ENCODE data around the gene TEAD1. TPM values are rescaled to one million over a fixed set of nuclear protein-coding genes. Genes with fewer than 3 reads are reported as not detected.

TEAD1 gene
- total RNA-seq, 1 donor from 2014 or later = 88.1 TPM

DNA sequence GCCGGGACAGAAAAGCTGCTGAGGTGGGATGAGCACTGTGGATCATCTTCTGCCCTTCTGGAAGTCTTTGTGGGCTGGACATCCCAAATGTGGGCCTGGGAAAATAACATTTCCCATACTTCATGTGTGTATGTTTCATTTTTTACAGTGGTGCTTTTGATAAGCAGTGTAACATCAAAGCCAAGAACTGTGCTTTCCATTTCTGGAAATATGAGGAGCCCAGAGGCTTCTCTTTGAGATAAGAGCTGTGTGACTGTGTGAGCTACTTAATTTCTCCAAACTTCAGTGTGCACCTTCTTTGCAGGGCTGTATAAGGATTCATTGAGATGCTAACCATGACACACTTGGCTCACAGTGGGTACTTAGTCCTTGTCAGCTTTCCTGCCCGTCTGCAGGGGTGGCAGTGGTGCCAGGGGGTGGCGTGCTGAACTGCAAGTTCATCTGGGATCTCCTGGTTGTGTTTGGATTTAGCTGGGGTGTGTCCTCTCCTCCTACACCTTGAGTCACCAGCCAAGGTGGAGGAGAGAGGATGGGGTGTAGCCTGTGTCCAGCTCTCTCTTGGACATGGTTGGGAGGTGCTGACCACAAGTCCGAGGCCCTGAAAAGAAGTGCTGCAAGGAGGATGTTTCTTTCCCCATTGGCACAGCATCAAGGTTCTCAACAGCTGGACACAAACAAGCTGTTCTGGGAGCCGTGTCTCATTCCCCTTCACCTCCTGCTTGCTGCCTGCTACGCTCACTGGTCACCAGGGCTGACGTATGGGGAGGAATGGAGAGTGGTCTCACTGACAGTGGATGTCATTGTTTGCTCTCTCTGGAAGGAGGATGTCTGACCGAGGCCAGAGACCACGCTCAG is 139.4 kb downstream of the TEAD1 start:
- DNase-seq (ENCODE audit: low read depth) = peak; percentile 61
- TF ChIP-seq, protein P1, sequence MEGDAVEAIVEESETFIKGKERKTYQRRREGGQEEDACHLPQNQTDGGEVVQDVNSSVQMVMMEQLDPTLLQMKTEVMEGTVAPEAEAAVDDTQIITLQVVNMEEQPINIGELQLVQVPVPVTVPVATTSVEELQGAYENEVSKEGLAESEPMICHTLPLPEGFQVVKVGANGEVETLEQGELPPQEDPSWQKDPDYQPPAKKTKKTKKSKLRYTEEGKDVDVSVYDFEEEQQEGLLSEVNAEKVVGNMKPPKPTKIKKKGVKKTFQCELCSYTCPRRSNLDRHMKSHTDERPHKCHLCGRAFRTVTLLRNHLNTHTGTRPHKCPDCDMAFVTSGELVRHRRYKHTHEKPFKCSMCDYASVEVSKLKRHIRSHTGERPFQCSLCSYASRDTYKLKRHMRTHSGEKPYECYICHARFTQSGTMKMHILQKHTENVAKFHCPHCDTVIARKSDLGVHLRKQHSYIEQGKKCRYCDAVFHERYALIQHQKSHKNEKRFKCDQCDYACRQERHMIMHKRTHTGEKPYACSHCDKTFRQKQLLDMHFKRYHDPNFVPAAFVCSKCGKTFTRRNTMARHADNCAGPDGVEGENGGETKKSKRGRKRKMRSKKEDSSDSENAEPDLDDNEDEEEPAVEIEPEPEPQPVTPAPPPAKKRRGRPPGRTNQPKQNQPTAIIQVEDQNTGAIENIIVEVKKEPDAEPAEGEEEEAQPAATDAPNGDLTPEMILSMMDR (IDR thresholded peaks at IDR 0.05; ENCODE audit: insufficient read depth, low read length, poor library complexity, severe bottlenecking) = peak; percentile 12
- no peaks in the 10 kb centered on the region for H3K27me3 ChIP-seq (ENCODE audit: control insufficient read depth, insufficient read depth, low read length)
- H3K36me3 ChIP-seq (ENCODE audit: control insufficient read depth, insufficient read depth, low read length) = no peaks in the 10 kb centered on the region
- H3K4me3 ChIP-seq (ENCODE audit: low read depth, low read length) = no peak overlapping the region

DNA sequence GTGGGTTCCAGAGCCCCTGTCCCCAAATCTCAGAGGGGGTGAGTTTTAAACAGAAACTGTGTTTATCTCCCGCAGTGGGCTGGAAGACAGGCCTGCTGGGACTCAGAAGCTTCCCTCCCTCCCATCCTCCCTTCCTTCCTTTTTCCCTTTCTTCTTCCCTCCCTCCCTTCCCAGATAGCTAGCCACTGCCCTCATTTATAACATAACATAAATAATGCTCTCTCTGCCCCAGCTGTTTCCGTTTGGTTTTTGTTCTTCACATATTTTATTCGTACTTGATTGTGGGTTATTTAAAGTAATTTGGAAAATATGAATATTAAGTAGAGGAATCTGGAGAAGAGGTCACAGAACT is 140.9 kb downstream of the TEAD1 start:
- H3K27me3 ChIP-seq (ENCODE audit: control insufficient read depth, insufficient read depth, low read length) = no peaks in the 10 kb centered on the region
- no peak overlapping the region for H3K4me3 ChIP-seq (ENCODE audit: low read depth, low read length)
- H3K36me3 ChIP-seq (ENCODE audit: control insufficient read depth, insufficient read depth, low read length) = no peaks in the 10 kb centered on the region
- no peak for DNase-seq (ENCODE audit: low read depth)
- TF ChIP-seq, protein P1 (IDR thresholded peaks at IDR 0.05; ENCODE audit: insufficient read depth, low read length, poor library complexity, severe bottlenecking) = no peak

DNA sequence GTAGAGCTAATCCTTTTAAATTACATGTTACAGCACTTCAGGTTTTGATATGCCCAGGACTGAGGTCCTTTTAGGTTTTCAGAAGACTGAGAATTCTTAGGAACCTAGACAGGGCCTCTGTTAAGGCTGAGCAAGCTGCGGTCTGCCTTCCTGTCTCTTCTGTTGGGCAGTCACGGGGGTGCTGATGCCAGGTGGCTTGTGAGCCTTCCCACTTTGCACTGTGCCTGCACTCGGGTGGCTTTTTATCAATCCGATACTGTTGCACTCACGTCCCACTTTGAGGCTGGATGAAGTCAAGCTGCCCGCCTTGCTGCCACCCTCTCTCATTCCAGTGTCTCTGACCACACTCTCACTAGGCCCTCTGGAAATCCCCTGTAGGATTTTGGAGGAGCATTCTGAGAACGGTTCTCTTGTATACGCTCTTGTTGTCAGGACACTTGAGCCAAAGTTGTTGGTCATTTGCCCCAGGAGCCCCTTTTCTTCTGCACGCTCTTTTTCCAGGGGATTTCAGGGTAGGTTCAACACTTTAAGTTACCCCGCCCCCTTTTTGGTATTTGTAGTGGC is 141.8 kb downstream of the TEAD1 start:
- no peaks in the 10 kb centered on the region for H3K36me3 ChIP-seq (ENCODE audit: control insufficient read depth, insufficient read depth, low read length)
- TF ChIP-seq, protein P1 (IDR thresholded peaks at IDR 0.05; ENCODE audit: insufficient read depth, low read length, poor library complexity, severe bottlenecking) = no peak
- H3K27me3 ChIP-seq (ENCODE audit: control insufficient read depth, insufficient read depth, low read length) = no peaks in the 10 kb centered on the region
- DNase-seq (ENCODE audit: low read depth) = no peak
- no peak overlapping the region for H3K4me3 ChIP-seq (ENCODE audit: low read depth, low read length)

DNA sequence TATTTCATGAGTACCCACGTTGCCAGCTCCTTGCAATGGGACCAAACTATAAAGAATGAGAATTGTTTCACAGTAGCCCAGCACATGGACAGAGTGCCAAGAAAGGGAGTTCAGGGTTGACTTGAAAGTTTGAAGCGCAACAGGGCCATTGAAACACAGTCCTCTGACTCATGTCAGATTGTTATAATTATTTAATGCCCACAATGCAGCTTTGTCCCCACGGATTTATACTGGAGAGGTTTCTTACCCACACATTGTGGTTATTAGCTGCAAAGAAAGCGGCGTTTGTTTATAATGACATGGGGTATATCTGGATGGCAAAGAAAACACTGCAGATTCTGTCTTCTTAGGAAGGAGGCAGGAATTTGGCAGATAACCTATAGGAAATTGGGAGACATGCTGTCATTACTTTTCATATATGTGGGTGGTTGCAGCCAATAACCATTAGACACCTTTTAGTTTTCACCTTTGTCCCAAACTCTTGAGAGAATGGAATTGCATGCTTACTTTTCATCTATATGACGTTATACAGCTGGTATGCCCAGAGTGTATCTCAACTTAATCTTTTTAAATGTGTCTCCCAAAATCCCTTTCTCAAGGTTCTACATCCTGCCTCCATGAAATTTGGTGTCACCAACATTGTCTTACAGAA is 143.6 kb downstream of the TEAD1 start:
- TF ChIP-seq, protein P1 (IDR thresholded peaks at IDR 0.05; ENCODE audit: insufficient read depth, low read length, poor library complexity, severe bottlenecking) = no peak
- Histone ChIP-seq H3K27me3 (ENCODE audit: control insufficient read depth, insufficient read depth, low read length) (no peaks in the 10 kb centered on the region), H3K36me3 (ENCODE audit: control insufficient read depth, insufficient read depth, low read length) (no peaks in the 10 kb centered on the region), H3K4me3 (ENCODE audit: low read depth, low read length) (no peak overlapping the region)
- DNase-seq (ENCODE audit: low read depth) = no peak

DNA sequence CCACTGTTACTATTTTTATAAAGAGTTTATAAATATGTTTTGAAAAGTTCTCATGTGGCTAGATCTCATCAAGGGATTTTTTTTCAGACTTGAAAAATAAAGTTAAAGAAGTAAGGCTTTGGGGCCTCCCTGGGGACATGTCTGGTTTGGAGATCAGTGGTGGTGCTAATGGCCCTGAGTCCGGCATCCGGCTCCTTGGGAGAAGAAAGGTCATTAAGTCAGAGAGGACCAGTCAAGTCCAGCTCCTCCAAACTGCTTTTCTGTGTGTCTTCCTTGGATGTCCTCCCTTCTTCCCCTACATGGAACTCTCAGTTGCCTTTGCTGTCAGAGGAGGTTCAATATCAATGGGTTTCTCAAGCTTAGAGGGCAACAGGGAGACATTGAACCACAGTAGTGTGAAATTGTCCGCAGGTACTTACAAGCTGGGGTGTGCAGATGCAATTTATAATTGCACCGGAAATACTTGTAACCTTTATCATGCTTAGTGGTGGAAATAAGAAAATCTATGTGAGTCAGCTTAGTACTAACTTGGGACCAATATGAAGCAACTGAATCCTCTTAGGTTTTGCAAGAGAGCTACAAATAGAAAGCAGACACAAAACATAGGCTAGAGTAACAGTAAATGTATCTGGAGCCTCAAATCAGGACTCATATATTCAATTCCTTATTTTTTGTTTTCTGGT is 144.3 kb downstream of the TEAD1 start:
- TF ChIP-seq, protein P1 (IDR thresholded peaks at IDR 0.05; ENCODE audit: insufficient read depth, low read length, poor library complexity, severe bottlenecking) = no peak
- H3K27me3 ChIP-seq (ENCODE audit: control insufficient read depth, insufficient read depth, low read length) = no peaks in the 10 kb centered on the region
- H3K36me3 ChIP-seq (ENCODE audit: control insufficient read depth, insufficient read depth, low read length) = no peaks in the 10 kb centered on the region
- no peak for DNase-seq (ENCODE audit: low read depth)
- H3K4me3 ChIP-seq (ENCODE audit: low read depth, low read length) = no peak overlapping the region
